GM19438 (cell line): Measurements from ENCODE around the gene IMMP2L.

ENCODE experiments used
- ATAC-seq: cut with Tn5 transposase; IDR thresholded peaks from one replicate; pipeline ENCODE4 v1.9.1; 2021; ENCODE audit warnings: low read depth; ENCODE audit not compliant: unreplicated experiment

IMMP2L gene

DNA sequence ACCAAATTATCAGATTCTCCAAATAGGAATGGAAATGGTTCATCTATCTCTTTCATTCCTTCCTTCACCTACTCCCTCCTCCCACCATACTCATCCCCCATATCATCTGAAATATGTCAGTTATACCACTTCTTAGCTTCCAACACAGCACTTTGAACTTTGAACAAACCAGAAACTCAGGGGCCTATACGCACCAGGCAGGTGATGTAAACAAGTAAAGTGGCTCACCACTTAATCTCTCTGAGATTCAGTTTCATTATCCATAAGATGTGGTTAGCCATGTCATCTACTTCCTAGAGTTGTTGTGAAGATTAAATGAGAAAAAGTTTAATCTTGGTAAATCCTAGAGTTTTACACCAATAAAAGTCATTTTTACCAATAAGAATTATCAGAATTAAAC, 537.3 kb downstream of the IMMP2L start:
- no peak for ATAC-seq

DNA sequence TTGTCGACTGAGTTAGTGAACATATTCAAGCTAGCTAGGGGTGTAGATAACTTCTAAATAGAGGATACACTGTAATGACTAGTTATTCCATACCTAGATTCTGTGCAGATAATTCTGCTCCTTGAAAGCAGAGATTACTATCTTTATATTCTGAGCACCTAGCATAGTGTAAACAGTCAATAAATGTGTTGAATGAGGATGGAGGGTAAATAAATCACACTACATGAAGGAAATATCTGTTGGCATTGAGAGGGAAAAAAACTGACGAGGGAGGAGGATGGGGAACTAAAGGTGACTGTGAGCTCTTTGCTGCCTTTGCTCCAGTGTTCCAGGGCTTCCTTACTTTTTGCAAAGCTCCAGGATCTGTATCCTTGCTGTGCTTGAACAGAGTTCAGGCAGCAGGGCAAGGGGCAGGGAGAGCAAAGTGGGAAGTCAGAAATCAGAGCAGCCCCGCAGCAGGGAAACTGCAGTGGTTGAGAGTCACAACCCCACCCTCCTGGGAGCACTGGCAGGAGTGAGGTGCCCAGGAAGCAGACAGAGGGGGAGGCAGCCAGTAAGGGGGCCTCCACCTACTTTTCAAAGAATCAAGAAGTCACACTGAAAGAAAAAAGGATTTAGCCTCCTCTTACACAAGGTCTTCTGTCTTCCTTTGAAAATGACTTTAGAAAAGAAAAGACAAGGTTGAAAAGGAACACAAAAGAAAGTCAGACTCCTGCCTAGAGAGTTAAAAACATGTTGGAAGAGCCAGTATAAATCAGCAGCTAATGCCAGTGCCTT, 543.1 kb downstream of the IMMP2L start:
- ATAC-seq, result no peak

DNA sequence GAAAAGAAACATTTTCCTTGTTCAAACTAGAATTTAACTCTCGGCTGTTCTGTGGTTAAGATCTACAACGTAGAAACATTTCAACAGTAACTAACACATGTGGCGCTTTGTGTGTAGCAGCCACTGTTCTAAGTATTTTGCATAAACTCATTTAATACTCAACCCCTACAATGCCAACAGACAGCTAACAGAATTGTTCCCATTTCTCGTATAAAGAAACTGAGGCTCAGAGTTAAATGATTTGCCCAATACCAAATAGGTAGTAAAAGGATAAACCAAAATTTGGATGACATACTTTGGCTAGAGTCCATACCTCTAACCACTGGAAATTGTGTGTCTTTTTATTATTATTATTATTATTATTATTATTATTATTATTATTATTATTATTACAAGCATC, 543.8 kb downstream of the IMMP2L start:
- no peak for ATAC-seq

DNA sequence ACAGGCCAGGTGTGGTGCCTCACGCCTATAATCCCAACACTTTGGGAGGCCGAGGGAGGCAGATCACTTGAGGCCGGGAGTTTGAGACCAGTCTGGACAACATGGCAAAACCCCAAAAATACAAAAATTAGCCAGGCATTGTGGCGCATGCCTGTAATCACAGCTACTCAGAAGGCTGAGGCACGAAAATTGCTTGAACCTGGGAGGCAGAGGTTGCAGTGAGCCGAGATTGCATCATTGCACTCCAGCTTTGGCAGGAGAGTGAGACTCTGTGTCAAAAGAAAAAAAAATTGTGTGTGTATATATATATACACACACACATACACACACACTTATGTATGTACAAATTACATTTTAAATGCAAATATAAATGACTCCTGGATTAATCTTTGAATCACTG, 548.2 kb downstream of the IMMP2L start:
- ATAC-seq, result no peak

DNA sequence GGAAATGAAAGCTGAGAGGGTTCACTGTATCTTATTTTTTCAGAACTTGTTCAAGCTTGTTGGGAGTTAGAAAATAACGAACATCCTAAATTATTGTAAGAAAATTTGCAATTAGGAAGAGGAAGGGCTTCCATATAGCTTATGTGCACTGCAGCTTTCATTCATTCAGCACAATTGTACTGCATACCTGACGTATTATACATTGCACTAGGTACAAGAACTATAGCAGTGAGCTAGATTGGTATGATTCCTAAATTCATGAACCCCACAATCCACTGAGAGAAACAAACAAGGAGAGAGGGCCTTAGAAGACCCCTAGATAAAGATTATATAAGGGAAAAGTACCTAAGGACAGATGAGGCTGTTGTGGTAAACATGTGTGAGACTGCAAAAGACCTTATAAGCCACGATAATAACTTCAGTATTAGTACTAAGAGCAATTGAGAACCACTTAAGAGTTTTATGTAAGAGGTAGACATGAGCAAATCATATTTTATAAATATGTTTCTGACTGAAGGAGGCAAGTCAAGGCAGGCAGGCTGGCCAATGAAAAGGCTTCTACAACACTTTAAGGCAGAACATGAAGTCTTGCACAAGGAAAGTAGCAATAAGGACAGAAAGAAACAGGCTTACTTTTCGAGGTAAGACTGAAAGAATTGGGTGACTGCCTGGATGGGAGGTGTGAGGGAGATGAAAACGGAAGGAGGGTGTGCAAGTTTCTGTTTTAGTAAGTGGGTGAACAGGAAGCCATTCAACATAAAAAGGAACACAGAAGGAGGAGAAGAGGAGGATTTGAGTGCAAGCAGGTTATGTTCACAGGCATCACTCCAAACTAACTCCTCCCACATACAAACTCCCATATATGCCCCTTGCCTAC, 549.3 kb downstream of the IMMP2L start:
- peak; percentile 96 for ATAC-seq

DNA sequence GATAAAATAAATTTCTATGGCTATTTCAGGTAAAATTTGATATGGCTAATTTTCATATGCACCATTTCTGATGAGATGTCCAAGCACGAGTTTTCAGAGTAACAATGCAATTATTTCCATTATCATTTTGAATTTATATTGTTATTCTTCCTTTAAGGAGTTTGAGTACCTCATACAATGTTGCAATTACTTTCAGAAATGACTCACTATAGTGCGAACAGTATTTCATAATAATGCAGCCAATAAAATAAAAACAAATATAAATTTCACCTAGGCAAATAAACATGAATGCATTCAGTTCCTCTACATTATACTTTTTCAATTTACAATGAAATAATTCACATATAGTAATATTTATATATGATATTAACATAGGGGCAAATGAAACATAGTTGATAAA, 550.1 kb downstream of the IMMP2L start:
- ATAC-seq, result no peak

DNA sequence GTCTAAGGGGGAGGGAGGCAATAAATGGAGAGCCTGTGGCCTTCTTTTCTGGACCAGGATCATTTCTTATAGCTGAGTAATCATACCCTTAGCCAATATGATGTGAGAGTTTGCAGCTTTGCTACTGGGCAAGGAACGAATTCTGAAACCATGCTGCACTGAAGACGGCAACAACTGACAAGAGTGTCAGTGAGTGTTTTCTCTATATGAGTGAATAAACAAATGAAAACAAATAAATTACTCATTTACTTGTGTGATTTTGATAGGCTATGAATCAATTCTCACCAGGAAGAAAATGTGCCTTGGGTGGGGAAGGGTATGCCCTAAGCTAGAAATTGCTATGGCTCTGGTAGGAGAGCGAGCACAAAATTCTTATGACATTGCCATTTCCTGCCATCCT, 550.8 kb downstream of the IMMP2L start:
- no peak for ATAC-seq

DNA sequence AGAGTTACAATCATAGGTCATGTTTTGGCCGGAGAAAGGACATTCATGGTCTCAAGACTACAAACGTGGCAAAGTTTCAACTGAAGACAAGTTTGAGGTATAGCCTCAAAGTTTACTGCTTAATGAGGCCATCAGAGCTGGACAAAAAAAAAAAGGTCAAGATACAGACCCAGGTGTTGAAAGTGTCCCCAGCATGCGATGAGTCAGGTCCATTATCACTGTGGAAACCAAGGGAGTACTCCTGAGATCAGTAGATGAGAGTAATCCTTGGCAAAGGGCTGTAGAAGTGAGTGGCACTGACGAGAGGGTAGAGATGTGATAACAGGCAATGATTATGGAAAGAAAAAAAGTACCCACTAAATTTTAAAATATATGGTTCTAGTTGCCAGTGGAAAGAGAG, 551.5 kb downstream of the IMMP2L start:
- ATAC-seq, result no peak

DNA sequence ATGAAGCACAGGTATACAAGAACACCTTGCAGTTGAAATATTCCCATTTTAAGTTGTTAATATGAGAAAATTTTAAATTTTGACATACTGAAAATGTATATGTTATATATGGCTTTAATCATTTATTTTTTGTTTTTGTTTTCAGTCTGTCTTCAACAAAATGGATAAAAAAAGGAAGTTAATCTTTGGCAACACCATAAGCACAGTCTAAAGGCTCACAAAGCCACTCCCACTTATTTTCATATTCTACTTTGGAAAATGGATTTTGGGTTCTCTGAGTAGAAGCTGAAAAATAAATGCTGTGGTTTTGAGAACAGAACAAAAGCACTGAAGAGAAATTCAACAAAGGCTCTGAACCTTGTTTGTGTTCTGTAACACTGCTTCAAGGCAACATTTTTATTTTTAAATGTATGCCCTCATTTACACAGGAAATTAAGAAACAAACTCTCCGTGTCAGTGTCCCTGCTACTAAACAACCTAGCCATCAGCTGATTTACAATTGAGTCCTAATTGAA, 552.7 kb downstream of the IMMP2L start:
- no peak for ATAC-seq

DNA sequence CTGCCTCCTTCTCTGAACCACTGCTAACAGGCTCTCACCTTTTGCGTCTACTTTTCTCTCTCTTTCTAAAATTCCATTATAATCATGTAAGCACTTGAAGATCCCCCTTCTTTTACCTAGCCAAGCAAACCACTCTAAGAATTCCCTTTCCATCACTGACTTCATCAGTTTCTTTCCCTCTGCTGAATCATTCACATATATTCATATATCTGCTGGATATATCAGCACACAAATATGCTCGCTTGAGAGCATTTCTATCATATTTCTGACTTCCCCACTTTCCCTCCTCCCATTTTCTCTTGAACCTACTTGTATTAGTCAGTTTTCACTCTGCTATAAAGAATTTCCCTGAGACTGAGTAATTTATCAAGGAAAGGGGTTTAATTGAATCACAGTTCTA, 555.6 kb downstream of the IMMP2L start:
- no peak for ATAC-seq

DNA sequence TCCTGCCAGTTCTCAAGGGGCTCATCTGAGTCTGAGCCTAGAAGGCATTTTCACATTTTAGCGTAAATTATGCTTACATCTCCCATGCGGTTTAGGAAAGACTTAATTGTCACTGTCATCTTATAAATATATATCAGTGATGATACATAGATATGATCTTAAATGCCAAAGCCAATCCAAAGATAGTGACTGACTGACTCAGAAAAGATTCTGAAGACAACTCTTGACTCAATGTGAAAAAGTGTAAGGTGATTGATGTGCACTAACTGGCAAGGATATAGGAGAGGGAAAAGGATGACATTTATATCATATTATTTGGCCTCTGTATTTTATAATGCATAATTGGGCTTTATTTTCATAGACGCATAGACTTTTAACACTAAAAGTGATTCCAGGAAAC, 556.3 kb downstream of the IMMP2L start:
- no peak for ATAC-seq

DNA sequence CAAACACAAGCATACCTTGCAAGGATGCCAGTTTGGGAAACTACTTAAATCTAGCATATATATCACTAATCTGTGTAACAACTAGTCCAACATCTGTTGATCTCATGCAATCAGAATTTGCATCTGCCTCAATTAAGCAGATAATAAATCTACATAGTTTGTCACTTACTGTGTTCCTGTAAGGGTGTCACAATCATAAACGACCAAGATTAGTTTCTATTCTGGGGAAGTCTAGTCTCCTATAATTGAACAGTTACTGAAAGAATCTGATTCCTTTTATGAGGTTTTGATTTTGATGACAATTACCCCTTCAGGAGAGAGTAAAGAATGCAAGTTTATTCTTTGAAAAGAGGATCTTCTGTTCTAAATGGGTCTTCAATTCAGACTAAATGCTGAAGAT, 556.8 kb downstream of the IMMP2L start:
- no peak for ATAC-seq

DNA sequence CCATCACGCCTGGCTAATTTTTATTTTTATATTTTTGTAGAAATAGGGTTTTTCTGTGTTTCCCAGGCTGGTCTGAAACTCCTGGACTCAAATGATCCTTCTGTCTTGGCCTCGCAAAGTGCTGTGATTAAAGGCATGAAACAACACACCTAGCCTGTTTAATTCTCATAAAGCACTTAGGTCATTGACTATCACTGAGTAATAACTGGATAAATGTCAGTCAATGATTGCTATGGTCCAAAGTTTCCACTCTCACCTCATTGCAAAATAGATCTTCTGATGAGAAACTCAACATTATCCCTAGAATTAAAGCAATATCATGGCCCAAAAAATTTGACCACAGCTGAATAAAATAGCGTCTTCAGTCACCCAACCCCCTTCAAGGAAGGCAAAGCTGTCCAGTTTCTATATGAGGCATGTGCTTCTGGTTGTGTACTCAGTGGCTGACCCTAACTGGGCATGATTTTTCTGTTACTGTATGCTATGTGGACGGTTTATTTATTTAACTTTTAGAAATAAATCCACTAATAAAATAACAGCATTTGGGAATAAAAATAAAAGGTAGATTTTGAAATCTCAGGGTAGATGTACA, 557.9 kb downstream of the IMMP2L start:
- no peak for ATAC-seq

DNA sequence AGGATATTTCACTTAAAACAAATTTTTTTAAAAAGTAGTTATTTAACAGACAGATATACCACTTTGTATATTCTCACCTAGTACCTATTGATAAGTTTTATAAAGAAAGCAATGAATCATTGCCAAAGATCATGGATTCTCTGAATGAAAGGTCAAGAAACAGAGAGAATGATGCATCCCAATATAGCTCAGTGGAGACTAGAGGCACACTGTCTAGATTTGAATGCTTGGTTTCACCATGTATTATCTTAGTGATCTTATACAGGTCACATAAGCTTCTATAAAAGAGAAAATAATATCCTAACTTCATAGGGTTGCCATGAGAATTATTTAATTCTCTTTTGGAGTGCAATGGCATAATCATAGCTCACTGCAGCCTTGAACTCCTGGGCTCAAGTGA, 558.4 kb downstream of the IMMP2L start:
- ATAC-seq, result no peak

DNA sequence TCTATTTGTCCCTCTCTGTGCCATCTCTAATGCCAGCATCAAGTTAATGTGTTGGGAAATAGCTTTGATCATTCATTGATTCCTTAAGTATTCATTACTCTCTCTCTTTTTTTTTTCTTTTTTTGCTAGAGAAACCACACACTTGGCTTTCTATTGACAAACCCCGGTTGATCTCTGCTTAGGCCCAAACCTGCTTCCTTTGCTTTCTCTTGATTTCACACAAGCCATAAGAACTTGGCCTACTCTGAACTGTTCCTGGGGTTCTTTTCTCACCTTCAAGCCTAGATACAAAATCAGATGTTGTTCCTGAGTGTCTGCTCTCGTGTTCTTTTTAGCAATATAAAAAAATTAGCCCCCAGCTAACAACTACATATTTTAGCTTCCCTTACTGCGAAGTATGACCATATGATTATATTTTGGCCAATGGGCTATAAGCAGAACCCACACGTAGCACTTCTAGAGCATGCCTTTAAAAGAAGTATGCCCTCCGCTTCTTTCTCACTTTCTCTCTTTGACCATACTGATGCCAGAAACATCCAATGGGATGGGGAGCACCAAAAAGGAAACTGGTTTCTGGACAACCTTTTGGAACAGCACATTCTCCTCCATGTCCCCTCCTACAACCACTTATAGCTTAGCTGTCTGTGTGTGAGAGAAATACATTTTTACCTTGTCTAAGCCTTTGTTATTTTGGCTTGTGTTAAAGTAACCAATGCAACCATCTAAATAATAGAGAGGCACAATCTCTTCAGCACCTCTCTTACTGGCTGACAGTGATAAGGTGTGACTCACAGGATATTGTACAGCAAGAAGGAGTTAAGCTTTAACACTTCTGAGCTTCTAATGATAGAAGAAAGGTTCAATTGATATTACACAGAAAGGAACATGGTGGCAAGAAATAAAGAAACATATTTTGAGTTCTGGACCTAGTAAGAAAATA, 568.0 kb downstream of the IMMP2L start:
- no peak for ATAC-seq

DNA sequence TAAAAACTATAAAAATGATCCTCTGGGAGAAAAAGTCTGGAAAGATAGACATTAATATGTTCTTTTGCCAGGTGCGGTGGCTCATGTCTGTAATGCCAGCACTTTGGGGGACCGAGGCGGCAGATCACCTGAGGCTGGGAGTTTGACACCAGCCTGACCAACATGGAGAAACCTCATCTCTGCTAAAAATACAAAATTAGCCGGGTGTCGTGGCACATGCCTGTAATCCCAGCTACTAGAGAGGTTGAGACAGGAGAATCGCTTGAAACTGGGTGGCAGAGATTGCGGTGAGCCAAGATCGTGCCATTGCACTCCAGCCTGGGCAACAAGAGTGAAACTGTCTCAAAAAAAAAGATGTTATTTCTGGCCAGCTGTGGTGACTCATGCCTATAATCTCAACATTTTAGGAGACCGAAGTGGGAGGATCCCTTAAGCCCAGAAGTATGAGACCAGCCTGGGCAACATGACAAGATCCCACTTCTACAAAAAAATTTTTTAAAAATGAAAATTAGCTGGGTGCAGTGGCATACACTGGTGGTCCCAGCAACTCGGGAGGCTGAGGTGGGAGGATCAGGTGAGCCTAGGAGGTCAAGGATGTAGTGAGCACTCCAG, 573.3 kb downstream of the IMMP2L start:
- no peak for ATAC-seq

DNA sequence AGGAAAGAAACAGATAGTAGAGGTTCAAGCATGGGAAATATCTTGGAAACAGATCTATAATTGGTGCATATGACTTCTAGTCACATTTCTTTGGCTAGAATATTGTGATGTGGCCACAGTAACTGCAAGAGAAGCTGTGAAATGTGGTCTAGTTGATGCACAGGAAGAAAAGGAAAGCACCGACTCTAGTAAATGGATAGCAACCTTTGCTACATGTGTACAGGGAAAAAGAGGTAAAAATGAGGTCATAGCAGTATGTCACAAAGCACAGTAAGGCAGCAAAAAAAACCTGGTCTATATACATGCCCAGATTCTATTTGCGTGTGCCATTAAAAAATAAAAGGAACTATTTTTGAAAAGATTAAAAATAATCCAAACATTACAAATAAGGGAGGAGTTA, 573.9 kb downstream of the IMMP2L start:
- ATAC-seq, result no peak

DNA sequence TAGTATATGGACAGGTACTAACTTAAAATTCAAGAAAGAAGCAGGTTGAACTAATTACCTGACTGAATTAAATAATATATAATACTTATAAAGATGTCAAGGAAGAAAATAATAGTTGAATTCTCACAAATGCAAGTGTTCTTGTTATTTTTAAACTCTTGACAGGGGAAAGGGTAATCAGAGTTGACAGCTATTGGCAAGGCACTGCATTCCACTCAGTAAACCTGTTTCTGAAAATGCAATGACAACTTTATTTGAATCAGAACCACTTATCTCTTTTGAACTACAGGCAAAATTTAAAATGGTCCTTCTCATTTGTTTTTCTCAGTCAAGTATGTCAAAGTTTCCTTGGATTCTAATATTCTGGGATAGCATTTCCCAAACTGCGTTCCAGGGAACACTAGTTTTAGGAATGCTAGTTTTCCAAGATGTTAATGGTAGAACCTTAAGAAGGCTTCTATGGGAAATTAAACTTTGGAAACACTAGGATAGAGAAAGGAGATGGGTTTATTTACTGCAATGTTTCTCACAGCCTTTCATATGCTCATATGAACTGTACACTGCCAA, 575.1 kb downstream of the IMMP2L start:
- ATAC-seq, result no peak

DNA sequence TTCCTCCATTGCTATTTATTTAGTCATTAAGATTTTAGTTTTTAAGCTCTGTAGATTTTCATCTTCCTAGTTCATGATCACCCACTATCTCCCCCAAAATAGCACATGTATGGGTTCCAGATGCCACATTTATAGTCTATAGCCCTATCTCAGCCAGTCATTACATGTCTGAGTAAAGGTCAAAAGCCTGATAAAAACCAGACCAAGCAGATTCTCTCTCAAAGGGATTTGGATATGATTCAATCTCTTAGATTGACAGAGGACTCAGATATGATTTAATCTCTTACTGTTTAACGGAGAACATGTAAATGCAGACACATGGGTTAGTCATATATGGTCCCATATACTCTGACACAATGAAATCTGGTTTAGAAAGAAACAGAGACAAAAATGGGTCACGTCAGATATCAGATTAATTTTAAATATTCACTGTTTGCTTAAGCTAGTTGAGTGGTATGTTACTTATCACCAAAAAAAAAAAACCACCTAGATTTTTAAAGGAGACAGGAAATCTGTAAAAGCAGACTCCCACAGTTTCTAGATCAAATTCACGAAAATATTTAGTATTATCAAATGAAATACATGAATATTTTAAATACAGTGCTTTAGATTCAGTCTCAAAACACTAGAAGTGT, 578.4 kb downstream of the IMMP2L start:
- no peak for ATAC-seq
